ENCODE data around the gene RALGPS1. TPM values are rescaled to one million over a fixed set of nuclear protein-coding genes. Genes with fewer than 3 reads are reported as not detected.

Gene RALGPS1
- total RNA-seq, 4 donors from 2014 or later = 7.3 to 22.4 (median 15.4) TPM

DNA sequence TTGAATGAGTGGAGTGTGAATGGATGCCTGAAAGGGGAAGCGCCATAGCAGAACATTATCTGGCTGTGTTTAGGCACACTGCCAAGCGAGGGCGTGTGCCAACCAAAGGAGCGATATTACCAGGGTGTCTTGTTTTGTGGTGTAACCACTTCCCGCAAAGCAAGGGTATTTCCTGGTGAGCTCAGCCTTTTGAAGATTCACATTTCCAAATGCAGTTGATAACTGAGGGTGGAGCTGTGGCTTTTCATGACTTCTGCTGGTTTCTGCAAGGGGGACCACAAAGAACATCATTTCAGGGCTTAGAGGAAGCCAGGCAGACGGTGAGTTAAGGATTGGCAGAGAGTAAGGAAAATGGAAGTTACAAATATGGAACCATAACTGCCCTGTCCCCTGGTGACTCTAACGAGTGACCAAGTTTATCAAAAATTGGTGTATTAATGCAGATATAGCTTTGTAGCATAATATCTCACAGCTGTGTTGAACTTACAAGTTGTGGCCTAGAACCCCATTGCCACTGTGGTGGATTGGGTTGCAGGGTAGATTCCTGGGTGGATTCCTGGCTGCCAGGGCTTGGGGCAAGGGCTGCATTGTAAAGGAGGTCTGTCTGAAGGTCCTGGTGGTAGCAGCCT, 71.4 kb downstream of the RALGPS1 start:
- peak; percentile 75 to 90 for DNase-seq (ENCODE audit: low spot score in 2 of 2)
- intact Hi-C loops (cut with DNase I; ENCODE audit: low total_unique reads) = loop anchor here (10.0 kb wide), 1 partner anchor 49 kb away; no protein-coding TSS in a partner anchor
- TF ChIP-seq, protein P1, sequence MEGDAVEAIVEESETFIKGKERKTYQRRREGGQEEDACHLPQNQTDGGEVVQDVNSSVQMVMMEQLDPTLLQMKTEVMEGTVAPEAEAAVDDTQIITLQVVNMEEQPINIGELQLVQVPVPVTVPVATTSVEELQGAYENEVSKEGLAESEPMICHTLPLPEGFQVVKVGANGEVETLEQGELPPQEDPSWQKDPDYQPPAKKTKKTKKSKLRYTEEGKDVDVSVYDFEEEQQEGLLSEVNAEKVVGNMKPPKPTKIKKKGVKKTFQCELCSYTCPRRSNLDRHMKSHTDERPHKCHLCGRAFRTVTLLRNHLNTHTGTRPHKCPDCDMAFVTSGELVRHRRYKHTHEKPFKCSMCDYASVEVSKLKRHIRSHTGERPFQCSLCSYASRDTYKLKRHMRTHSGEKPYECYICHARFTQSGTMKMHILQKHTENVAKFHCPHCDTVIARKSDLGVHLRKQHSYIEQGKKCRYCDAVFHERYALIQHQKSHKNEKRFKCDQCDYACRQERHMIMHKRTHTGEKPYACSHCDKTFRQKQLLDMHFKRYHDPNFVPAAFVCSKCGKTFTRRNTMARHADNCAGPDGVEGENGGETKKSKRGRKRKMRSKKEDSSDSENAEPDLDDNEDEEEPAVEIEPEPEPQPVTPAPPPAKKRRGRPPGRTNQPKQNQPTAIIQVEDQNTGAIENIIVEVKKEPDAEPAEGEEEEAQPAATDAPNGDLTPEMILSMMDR (IDR thresholded peaks at IDR 0.05) = no peak
- no peak for TF ChIP-seq POLR2A (IDR thresholded peaks at IDR 0.05)
- WGBS, 2 donors = 20 to 26% methylated on average over 7 of the region's 7 CpGs
- no peak overlapping the region for H3K4me3 ChIP-seq (ENCODE audit: low read depth, poor library complexity, severe bottlenecking)

DNA sequence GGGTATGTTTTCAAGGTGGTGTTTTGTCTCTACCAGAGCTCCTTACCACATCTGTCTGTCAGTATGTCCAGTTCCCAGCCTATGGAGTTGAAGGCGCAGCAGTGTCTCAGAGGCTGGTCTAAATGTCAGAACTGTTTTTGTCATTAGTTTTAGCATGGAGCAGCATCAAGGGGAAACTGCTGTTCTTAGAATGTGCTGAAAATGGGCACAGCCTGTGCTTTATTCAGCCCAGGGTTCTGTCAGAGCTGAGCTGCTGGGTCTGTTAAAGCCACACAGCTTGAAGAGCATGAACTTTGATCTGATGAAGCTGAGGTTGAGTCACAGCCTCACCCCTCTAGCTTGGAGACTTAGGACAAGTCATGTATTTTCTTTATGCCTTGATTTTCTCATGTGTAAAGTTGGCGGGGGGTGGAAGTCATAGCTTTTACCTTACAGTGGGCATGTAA, 71.9 kb downstream of the RALGPS1 start:
- TF ChIP-seq, protein P1 (IDR thresholded peaks at IDR 0.05) = no peak
- TF ChIP-seq POLR2A (IDR thresholded peaks at IDR 0.05) = no peak

DNA sequence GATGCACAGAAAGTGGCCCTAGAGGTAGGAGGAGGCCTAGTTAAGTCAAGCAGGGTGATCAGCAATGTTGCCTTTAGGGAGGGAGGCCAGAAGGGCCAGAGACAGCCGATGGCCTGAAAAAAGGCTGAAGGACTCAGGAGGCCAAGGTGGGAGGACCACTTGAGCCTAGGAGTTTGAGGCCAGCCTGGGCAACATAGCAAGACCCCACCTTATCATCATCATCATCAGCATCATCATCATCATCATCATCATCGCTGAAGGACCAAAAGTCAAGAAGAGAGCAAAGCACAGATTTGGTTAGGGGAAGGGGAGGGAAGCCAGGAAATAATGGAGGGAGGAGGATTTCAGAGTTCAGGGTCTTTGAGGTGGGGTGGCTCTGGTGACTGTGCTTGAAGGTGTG, 74.3 kb downstream of the RALGPS1 start:
- H3K4me3 ChIP-seq (ENCODE audit: low read depth, poor library complexity, severe bottlenecking) = no peak overlapping the region
- 94 to 98% methylated on average over 2 of the region's 2 CpGs for WGBS, 2 donors
- intact Hi-C loops (cut with DNase I; ENCODE audit: low total_unique reads) = loop anchor here (10.0 kb wide), 1 partner anchor 46 kb away; no protein-coding TSS in a partner anchor
- TF ChIP-seq, protein P1 (IDR thresholded peaks at IDR 0.05) = no peak
- TF ChIP-seq POLR2A (IDR thresholded peaks at IDR 0.05) = no peak
- no peak for DNase-seq (ENCODE audit: low spot score in 2 of 2)

More for the DNA sequence above, 71.9 kb downstream of the RALGPS1 start:
- DNase-seq (ENCODE audit: low spot score in 2 of 2) = no peak
- 86 to 88% methylated on average over 2 of the region's 2 CpGs for WGBS, 2 donors
- intact Hi-C loops (cut with DNase I; ENCODE audit: low total_unique reads) = loop anchor here (10.0 kb wide), 1 partner anchor 48 kb away; no protein-coding TSS in a partner anchor
- no peak overlapping the region for H3K4me3 ChIP-seq (ENCODE audit: low read depth, poor library complexity, severe bottlenecking)

DNA sequence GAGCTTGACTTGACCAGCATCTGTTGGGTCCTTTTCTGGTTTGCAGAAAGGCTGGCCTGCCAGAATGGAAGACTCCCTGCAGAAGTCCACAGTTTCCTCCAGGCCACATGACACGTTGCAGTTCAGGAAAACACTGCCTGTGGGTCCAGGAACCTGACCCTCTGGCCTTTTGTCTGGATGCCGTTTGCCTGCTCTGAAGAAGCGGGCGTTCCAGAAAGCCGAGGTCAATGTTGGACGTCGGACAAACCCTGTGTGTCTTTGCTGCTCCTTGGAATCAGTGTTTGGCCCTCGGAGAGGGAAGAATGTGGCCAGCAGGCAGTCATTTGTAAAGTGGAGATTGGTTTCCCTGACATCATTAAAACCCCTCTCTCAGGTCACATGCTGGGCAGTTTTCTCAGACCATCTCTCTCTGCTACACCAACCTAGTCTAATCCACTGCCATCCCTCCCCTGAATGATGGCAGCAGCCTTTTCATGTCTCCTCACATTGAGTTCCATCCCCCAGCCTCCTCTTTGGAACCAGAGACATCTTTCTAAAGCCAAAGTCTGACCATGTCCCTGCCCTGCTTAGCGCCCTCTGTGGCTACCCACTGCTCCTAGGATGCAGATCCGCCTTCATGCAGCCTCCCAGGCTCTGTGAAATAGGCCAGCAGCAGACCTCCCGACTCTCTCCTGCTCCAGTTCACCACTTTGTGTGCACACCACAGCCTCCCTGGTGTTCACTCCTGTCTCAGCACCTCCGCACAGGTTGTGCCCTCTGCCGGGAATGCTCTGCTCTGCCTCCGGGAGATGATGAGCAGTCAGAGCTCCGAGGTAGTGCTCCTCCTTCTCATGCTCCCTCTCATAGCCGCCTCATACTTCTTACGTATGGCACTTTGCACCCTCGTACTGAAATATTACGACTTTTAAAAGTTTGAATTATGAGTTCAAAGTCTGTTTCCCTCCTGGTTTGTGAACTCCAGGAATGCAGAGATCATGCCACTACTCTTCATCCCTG, 75.6 kb downstream of the RALGPS1 start:
- TF ChIP-seq POLR2A (IDR thresholded peaks at IDR 0.05) = no peak
- TF ChIP-seq, protein P1 (IDR thresholded peaks at IDR 0.05) = no peak
- WGBS, 2 donors = 72 to 73% methylated on average over 19 of the region's 19 CpGs
- DNase-seq (ENCODE audit: low spot score in 2 of 2) = peak in 1 of 2 donors; percentile 39
- no peak overlapping the region for H3K4me3 ChIP-seq (ENCODE audit: low read depth, poor library complexity, severe bottlenecking)
- intact Hi-C loops (cut with DNase I; ENCODE audit: low total_unique reads) = loop anchor here (10.0 kb wide), 1 partner anchor 45 kb away; no protein-coding TSS in a partner anchor

DNA sequence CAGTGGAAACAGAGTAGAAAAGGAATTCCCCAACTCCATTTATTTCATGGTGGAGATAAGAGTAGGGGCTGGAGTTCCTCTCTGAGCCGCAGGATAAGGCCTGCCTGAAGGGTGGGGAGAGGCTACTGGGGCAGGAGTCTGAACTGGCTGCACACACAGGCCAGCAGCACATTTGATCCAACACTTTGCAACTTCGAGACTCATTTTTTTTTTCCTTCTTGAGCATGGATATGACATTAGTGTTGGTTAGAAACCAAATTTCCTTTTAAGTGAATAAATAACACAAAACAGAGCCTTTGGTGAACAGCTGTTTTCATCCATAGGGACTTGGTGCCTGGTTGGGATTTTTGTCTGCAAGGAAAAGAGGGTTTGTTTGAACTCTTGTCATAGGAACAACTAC, 76.6 kb downstream of the RALGPS1 start:
- no peak overlapping the region for H3K4me3 ChIP-seq (ENCODE audit: low read depth, poor library complexity, severe bottlenecking)
- TF ChIP-seq, protein P1 (IDR thresholded peaks at IDR 0.05) = no peak
- no peak for TF ChIP-seq POLR2A (IDR thresholded peaks at IDR 0.05)
- WGBS, 2 donors = 34 to 36% methylated on average over 2 of the region's 2 CpGs
- no peak for DNase-seq (ENCODE audit: low spot score in 2 of 2)
- intact Hi-C loops (cut with DNase I; ENCODE audit: low total_unique reads) = no loop called here

All from lower leg skin (tissue), 4 donors.